Activated CD8-positive, alpha-beta T cell treated with anti-CD3 and anti-CD28 coated beads for 36 hours (primary cell): ENCODE data around the gene RGS12. TPM values are rescaled to one million over a fixed set of nuclear protein-coding genes. Genes with fewer than 3 reads are reported as not detected.

Source experiments
- ATAC-seq: fragments of 200-7000 bp; cut with Tn5 transposase; one replicate; pipeline ENCODE4 v1.10.0; 2021; ENCODE audit warnings: mild to moderate bottlenecking, moderate library complexity
- CTCF ChIA-PET: fragments of 350-600 bp; sonication (Branson Sonifier 250); formaldehyde crosslinking; loops from one replicate; lab custom pipeline; 2021; ENCODE audit warnings: antibody characterized with exemption; lab: Charles Lee
- POLR2A ChIA-PET: fragments of 350-600 bp; sonication (Branson Sonifier 250); formaldehyde crosslinking; loops from one replicate; lab custom pipeline; 2021; ENCODE audit warnings: antibody characterized with exemption; lab: Charles Lee
- DNase-seq: peaks from one replicate; pipeline ENCODE4 v3.0.0-alpha.2; 2020
- H3K27ac Mint-ChIP-seq: one replicate; pipeline ENCODE4 v1.8.0; 2021; ENCODE audit warnings: mild to moderate bottlenecking, mixed read lengths
- H3K27me3 Mint-ChIP-seq: one replicate; pipeline ENCODE4 v1.8.0; 2021; ENCODE audit warnings: mixed read lengths
- H3K36me3 Mint-ChIP-seq: one replicate; pipeline ENCODE4 v1.8.0; 2021; ENCODE audit warnings: low read depth, mixed read lengths
- H3K4me1 Mint-ChIP-seq: one replicate; pipeline ENCODE4 v1.8.0; 2021; ENCODE audit warnings: low read depth, mixed read lengths
- H3K4me3 Mint-ChIP-seq: one replicate; pipeline ENCODE4 v1.8.0; 2021; ENCODE audit warnings: mild to moderate bottlenecking, moderate library complexity, mixed read lengths
- H3K9me3 Mint-ChIP-seq: one replicate; pipeline ENCODE4 v1.8.0; 2021; ENCODE audit warnings: mixed read lengths
- CTCF ChIP-seq: fragments of 200-600 bp; IDR thresholded peaks from one replicate; pipeline ENCODE4 v1.8.0; 2022; ENCODE audit warnings: antibody characterized with exemption, mild to moderate bottlenecking
- intact Hi-C: fragments of 100-400 bp; cut with micrococcal nuclease; formaldehyde crosslinking; loops from one replicate; pipeline ENCODE4 v1.10.0; 2022
- total RNA-seq, 2 experiments: library from RNA; stranded (reverse); gene quantifications; one replicate each; pipeline ENCODE4 v1.2.3, GENCODE V29; 2021

The RGS12 gene
- total RNA-seq, 2 experiments from 2014 or later = 4.6 to 4.7 TPM

- Mint-ChIP-seq H3K9me3 (peaks cover 2% of the 10 kb centered on the region), H3K4me3 (no peak overlapping the region), H3K36me3 (no peaks in the 10 kb centered on the region), H3K27me3 (no peaks in the 10 kb centered on the region), H3K27ac (no peak overlapping the region), H3K4me1 (peaks cover 2% of the 10 kb centered on the region)
- no peak for TF ChIP-seq CTCF
- POLR2A ChIA-PET = no interaction called here
- CTCF ChIA-PET = interaction anchor here (0.6 kb wide), 1 partner anchor 173 kb away, joined by 3 read pairs; no protein-coding TSS in a partner anchor
- ATAC-seq (no peak), DNase-seq (no peak)
- intact Hi-C loops = no loop called here
These were observed 22.7 kb upstream of the RGS12 start for GRCh38 chr4:3269991-3270611.

- intact Hi-C loops = no loop called here
- Mint-ChIP-seq H3K9me3 (peaks cover 2% of the 10 kb centered on the region), H3K27me3 (no peaks in the 10 kb centered on the region), H3K4me3 (no peak overlapping the region), H3K4me1 (peaks cover 2% of the 10 kb centered on the region), H3K27ac (no peak overlapping the region), H3K36me3 (no peaks in the 10 kb centered on the region)
- CTCF ChIA-PET = interaction anchor here (0.9 kb wide), 1 partner anchor 26 kb away, joined by 3 read pairs; no protein-coding TSS in a partner anchor
- POLR2A ChIA-PET = interaction anchor here (0.6 kb wide), 1 partner anchor 68 kb away, joined by 3 read pairs; no protein-coding TSS in a partner anchor
- DNase-seq (no peak), ATAC-seq (no peak)
- no peak for TF ChIP-seq CTCF
These were observed 21.7 kb upstream of the RGS12 start for GRCh38 chr4:3271131-3271530.

GRCh38 chr4:3276986-3277385, 15.8 kb upstream of the RGS12 start:
- peaks cover 6% of the 10 kb centered on the region for H3K9me3 Mint-ChIP-seq
- no peak overlapping the region for H3K4me3 Mint-ChIP-seq
- DNase-seq (no peak), ATAC-seq (no peak)
- ChIA-PET POLR2A (interaction anchor here (0.5 kb wide), 1 partner anchor 59 kb away, joined by 3 read pairs; no protein-coding TSS in a partner anchor), CTCF (no interaction called here)
- intact Hi-C loops = no loop called here
- H3K36me3 Mint-ChIP-seq = no peaks in the 10 kb centered on the region
- H3K27me3 Mint-ChIP-seq = no peaks in the 10 kb centered on the region
- no peak for TF ChIP-seq CTCF
- no peak overlapping the region for H3K27ac Mint-ChIP-seq
- H3K4me1 Mint-ChIP-seq = peaks cover 2% of the 10 kb centered on the region

- peaks cover 2% of the 10 kb centered on the region for H3K27me3 Mint-ChIP-seq
- no peaks in the 10 kb centered on the region for H3K4me1 Mint-ChIP-seq
- no peak for TF ChIP-seq CTCF
- peaks cover 4% of the 10 kb centered on the region for H3K9me3 Mint-ChIP-seq
- CTCF ChIA-PET = no interaction called here
- no peak overlapping the region for H3K27ac Mint-ChIP-seq
- POLR2A ChIA-PET = no interaction called here
- DNase-seq = no peak
- intact Hi-C loops = no loop called here
- ATAC-seq = no peak
- no peak overlapping the region for H3K4me3 Mint-ChIP-seq
- no peaks in the 10 kb centered on the region for H3K36me3 Mint-ChIP-seq
These were observed 12.4 kb upstream of the RGS12 start for GRCh38 chr4:3280466-3280865.

- Mint-ChIP-seq H3K36me3 (no peaks in the 10 kb centered on the region), H3K9me3 (peaks cover 4% of the 10 kb centered on the region), H3K27ac (no peak overlapping the region), H3K27me3 (peaks cover 6% of the 10 kb centered on the region), H3K4me3 (no peak overlapping the region), H3K4me1 (peaks cover 3% of the 10 kb centered on the region)
- intact Hi-C loops = no loop called here
- CTCF ChIA-PET = no interaction called here
- ATAC-seq (no peak), DNase-seq (no peak)
- TF ChIP-seq CTCF = no peak
- POLR2A ChIA-PET = no interaction called here
These were observed 9.3 kb upstream of the RGS12 start for GRCh38 chr4:3283483-3283882.
